Inflammatory macrophage treated with lipopolysaccharide for 4 hours (primary cell): ENCODE data around the gene NKX2-2.

Source experiments
- DNase-seq: peaks from one replicate; pipeline ENCODE4 v3.0.0-alpha.2; 2020

The NKX2-2 gene

DNA sequence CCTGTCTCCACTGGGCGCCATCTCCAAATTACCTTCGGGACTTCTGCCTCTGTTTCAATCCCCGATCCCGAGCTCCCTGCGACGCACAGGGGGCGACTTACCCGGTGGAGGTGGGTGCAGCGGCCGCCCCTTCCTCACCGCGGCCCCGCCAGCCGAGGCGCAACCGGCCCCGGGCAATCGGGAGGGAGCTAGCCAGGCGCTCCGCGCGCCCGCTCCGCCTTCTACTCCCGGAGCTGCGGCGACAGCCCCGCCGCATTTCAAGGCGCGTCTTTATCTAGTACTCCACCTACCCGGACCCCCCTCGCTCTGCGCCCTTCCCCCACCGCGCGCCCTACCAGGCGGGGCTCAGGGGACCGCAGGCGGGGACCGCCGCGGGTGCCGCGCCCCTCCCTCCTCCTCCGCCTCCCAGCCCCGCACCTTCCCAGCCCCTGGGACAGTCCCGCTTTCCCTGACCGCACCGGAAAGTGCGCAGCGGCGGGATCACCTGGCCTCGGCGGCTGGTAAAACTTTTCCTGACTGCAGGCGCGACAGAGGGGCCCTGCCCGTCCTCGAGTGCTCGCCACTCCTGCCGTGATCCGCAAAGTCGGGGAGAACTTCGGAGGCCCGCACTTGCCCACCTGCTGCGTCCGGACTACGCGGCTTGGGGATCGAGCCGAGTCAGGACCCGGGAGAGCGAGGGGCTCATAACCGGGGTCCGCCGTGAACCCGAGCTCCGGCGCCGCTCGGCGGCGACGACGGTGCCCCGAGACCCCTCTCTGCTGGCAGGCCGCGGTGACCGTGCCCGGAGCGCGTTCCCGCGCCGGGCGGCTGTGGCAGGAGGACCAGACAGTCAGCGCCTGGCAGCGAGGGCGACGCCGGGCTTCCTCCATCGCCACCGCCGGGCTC lies 8.0 kb upstream of the NKX2-2 start:
- no peak for DNase-seq

DNA sequence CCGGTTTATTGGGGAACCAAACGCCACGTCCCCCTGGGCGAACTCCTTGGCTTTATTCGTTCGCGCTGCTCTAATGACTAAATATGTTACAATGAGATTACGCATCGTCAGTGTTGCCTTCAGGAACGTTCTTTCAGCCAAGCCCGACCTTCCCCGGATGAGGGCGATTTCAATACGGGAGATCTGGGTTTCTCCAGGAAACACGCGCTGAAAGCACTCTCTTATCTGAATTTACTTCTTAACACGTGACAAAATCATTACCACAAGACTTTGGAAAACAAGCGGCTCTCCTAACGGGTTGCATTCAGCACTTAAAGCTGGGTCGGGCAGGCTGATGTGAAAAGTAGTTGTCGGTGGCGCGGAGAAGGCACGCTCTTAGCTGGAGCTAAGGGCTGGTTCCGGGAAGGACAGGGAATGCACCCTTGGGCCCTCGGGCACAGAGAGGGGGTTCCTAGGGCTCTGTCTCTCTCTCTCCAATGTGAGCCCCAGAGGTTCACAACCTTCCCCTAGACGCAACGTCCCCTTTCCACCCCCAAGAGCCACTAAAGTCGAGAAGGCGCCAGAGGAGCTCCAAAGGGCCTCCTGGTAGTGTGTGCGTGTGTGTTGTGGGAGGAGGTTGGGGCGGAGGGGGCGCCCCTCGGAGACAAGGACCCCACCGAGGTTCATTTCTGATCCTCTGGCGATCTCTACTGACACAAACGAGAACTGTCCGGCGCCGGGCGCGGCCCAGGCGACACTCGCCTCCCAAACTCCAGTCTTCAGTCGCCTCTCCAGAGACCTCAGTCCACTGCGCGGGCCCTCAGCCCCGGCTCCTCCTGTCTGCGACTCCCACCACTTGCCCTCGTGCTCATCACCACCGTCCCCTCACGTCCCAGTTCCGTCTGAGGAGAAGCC lies 7.1 kb upstream of the NKX2-2 start:
- DNase-seq = no peak

GRCh38 chr20:21519136-21519584 lies 5.3 kb upstream of the NKX2-2 start:
- no peak for DNase-seq

GRCh38 chr20:21518292-21518991 lies 4.6 kb upstream of the NKX2-2 start:
- no peak for DNase-seq

DNA sequence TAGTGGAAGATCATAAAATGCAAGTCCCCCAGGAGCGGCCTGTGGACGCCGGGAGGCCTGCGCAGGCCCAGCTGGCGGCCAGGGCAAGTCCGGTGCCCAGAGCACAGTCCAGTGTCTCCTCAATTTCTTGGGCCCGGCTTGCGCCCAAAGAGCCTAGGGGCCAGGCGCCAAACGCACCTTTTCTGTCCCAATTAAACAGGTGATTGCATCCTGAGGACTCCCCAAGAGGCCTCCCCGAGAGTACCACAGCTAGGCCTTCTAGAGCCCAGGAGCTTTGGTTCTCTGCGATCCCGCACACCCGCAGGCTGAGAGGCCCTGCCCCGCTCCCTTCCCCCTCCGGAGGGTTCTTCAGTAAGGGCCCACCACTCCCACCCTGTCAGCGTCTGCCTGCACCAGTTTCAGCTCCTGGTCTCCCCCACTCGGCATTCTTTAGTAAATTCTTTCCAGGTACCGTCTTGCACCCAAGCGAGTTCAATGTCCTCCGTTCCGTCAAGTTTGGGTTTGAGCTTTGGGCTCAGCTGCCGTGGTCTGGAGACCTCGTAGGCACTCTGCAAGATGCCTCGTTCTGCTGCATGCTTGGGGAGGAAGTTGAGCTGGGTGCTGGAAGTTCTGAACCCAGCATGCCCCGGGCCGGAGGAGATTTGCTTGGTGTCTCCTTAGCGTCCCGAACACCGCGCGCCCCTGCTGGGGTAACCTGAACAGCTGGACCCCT lies 3.9 kb upstream of the NKX2-2 start:
- DNase-seq = no peak

DNA sequence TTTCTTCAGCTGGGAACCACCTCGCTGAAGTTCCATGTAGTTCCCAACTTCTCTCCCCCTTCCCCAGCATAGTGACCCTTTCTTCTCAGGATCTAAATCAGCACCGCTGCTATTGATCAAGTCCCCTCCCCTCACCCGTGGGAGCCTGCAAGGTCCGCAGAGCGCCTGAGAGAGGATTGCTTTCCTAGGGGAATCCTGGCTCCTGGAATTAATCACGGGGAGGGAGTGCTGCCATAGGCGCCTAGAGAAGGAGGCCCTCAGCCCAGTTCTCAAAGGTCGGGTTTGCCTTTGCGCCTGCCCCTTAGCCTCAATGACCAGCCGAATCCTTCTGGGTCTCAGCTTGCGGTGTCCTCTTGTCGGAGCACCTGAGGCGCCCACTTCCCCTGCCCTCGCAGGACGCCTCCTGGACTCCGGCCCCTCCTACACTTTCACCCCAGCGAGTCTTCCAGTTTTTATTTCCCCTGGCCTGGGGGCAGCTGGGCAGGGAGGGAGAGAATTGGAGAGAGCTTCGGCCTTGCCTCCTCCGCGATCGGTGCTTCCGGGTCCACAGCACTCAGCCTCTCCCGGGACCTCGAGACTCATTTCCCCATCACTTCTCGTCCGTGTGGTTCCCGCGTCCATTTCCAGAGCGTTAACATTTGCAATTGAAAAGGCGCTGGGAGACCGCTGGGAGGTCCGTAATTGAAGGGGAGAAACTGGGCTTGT lies 3.1 kb upstream of the NKX2-2 start:
- no peak for DNase-seq

DNA sequence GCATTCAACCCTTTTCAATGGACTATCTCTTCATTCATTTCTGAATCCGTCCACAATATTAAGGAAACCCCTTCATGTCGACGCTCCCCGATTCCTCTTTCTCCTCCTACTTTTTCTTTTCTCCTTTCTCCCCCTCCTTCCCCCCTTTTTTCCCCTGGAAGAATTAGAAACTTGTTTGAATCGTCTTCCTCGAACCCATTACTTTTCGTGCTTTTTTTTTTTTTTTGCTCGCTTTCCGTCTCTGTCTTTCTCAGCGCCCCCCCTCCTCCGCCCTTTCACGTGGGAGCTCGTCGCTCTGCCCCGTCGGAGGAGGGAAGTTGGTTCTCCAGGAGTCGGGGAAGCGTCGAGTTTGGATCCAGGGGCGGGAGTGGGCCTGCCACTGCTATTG lies 2.3 kb upstream of the NKX2-2 start:
- no peak for DNase-seq

DNA sequence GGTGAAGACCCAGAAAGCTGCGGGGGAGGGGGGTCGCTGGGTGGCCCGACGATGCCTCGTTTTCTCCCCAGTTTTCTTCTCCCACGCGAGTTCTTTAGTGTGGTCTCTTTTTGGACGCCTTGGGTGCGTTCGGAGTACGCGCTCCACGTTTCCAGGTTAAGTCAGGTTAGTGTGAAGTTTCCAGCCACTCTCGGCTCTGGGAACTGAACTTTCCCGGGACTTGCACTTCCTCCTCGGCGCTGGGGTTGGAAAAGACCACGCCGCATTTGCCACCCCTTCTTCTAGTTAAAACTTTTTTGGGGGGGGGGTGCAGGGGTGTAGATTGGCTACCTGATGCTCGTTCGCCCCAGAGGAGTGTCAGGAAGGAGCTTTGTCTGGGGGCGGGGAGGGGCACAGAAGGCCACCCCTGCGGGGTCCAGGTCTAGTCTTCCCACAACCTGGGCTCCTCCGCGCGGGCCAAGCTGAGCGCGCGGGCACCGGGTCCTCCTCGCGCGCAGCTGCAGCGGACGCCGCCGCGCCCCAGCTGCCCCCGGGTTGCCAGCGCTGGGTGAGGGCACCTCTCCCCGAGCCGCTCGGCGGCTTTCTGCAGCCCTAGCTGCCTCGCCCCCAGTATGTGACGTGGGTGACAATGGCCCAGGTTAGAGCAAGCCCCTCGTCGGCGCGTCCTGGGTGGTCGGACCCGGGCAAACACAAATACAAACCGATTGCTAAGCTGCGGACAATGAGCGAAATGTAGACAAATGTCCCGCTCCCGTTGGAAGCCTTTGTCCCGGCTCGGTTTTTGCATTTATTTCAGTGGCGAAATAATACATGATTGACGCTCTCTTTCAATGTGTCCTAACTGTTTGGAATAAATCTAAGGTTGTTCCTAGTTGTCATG lies 1.7 kb upstream of the NKX2-2 start:
- DNase-seq = no peak

DNA sequence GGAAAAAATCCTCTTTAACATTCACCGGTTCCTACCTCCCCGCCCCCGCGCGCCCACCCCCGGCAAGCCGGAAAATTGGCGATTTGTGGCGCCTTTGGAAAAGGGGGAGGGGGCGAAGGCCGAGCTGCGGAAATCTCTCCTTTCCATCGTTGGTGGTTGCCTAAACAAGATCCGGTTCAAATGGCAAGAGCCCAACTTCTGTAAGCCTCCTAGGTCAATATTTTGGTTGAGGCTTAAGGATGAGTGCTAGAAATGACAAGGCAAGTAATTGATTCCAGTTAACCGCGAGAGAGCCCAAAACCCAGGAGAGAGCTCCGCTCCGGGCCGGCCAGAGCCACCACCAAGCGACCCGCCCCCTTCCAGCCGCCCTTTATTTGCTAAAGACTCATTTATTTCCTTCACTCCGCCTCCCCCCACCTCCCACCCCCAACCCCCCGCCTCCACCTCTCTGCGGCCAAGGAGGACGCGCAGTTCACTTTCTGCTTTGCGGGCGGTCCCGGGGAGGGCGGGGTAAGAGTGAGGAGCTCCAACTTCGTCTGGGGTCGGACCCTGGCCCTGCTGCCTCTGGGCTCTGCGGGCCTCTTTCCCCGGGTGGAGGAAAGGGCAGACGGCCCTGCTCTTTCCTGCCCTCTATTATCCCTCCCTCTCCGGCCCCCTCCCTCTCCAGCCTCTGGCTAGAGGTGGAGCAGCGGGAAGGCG lies 838 bp upstream of the NKX2-2 start:
- no peak for DNase-seq

DNA sequence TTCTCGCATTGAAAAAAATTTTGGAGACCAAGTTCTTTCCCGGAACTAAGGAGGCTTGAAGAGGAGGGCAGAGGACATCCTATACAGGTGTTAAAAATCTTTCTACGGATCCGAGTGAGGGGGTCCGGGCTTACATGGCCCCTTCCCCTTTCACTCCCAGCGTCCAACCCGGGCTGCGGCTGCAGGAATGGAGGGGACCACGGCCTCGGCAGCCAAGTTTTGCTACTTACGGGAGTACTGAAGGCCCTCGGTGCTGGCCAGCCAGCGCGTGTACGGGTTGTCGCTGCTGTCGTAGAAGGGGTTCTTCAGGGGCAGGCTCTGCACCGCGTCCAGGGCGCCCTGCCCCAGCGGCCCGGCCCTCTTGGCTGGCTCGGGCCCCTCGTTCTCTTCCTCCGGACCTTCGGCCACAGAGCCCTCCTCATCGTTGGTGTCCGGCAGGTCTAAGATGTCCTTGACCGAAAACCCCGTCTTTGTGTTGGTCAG lies 642 bp downstream of the NKX2-2 start:
- no peak for DNase-seq

DNA sequence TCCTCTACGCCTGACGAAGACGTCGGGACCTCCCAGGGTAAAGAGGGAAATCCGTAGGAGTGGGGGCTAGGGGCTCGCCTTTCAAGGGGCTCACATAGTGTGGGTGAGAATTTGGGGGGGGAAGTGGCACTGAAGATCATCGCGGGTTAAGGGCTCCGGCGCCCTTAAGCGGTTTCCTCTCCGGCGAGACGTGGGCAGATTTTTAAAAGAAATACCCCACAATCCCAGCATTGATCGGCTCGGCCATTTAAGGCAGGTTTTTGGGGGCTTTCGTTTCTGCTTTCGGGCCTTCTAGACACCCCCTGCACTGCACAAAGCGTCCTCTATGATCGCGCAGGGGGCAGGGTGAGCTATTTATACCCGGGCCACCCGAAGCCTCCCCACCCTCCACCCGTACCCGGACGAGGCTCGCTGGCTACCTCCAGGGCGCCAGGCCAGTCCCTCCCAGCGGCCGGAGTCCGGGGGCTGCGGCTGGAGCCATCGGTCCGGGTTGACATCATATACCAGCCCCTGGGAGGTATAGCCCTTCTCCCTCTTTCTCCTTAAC lies 1.2 kb downstream of the NKX2-2 start:
- DNase-seq = no peak

- no peak for DNase-seq
Measured at GRCh38 chr20:21511850-21512633, 1.8 kb downstream of the NKX2-2 start.

DNA sequence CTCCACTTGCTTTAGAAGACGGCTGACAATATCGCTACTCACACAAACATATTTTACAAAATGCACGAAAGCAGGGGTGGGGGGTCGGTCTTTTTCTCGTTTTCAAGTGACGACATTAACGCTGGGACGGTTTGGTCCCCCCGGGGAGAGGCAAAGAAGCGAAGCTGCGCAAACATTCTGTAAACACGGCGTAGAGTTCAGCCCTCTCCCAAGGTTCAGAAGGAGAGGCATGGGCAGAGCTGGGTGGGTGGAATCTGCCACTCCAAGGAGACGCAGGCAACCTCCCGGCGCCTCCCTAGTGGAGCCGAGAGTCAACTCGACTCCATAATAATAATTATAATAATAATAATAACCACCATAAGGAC lies 2.4 kb downstream of the NKX2-2 start:
- no peak for DNase-seq

DNA sequence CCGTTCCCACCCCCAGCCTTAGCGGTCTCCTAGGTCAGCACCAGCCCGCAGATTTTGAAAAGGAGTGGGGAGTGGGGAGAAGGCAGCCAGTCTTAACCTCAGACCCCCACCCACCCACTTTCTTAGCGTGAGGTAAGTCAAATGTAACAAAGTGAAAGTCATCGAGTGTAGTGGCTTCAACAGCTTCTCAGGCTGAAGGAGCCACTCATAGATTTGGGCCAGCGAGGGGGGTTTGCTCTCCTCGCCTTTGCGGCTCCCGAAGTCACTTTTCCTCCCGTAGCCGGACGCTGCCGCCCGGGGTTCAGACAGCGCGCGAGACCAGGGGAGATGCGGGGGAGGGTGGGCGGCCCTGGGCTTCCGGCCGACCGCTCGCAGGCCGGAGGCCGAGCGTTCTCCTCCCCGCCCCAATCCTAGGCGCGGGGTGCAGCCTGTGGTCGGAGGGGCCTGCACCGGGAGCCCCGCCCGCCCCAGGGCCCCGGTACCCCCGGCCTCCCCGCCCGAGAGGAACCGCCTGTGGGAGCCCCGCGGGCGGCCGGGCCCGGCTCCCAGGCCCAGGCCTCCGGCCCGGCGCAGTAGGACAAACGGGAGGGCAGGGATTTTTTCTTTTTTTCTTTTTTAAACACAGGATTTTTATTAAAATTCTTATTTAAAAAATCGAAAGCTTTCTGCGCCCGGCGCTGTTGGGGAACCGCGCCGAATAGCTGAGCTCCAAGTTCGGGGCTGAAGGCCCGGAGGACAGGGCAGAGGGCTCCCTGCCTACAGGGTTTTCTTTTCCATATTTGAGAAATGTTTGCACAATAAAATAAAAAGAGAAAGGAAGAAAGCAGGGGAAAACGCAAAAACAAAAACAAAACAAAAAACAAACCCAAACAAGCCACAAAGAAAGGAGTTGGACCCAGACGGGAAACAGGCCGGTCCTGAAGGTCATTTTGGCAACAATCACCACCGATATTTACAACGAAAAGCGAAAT lies 3.2 kb downstream of the NKX2-2 start:
- no peak for DNase-seq

DNA sequence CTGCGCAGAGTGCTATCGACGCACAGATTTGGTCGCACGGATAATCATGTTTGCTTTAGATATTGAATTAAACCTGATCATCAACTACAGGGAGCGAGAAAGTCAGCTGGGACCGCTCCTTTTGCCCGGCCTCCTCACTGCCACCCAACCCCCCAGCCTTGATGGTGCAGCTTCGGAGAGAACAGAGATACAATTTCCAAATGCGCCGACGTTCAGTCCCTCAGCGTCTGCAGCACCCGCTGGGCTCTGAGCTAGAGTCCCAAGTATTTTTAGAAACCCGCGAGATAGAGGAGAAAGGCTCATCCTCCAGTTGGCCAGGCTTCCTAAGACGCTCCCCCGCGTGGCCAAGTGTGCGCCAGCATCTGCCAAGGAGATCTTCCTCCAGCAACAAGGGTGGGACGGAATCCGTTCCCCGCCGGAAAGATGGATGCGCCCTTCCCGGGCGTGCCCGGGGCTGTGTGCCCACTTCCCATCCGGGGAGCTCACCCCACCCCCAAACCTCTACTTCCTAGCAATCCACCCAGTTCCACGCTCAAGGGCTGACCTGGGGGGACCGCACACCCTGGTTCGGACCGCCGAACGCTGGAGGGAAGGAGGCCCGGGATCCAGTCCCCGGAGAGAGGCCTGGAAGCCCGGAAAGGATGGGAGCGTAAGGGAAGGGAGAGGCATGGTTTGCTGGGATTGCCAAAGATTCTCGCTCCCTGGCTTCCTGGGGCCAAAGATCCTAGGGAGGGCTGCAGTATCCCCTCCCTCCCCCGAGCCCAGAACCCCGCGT lies 4.1 kb downstream of the NKX2-2 start:
- no peak for DNase-seq

DNA sequence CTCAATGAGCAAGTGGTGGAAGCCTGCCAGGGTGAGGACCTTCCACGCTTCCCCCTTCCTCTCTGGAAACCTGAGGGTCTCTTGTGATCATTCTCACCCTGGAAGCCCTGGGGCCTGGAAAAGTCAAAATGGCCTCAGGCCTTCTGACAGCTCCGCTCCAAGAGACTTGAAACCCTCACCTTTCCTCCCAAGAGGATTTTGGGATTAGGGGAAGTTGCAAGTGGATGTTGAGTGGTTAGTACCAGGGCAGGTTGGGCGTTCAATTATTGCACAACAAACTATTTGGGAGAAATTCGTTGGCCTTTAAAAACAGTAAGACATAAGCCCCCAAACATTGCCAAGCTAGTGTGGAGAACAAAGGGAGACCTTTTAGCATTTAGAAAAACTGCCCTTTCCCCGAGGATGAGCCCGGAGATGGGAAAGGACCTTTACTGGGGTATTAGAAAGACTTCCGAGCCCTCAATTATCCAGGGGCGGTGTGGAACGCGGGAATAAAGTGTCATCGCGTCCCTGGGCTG lies 4.7 kb downstream of the NKX2-2 start:
- no peak for DNase-seq
